Neural cell (in vitro differentiated cells): ENCODE data around the gene CCT3.

Experiments used
- EZH2 ChIP-seq: fragments of 200-600, 300-800 bp; shearing (Covaris generic), sonication (generic); IDR thresholded peaks from 2 replicates; pipeline ENCODE4 v1.6.1; 2014; ENCODE audit warnings: antibody characterized with exemption, low read length, borderline replicate concordance, mild to moderate bottlenecking; ENCODE audit not compliant: insufficient read depth, poor library complexity, severe bottlenecking
- RAD21 ChIP-seq: fragments of 450-650 bp; conservative IDR thresholded peaks from 2 replicates; pipeline ENCODE4 v1.6.1; 2014; ENCODE audit warnings: antibody characterized with exemption, mild to moderate bottlenecking, moderate library complexity
- TAF1 ChIP-seq: IDR thresholded peaks from 2 replicates; pipeline ENCODE4 v1.6.1; 2012; ENCODE audit warnings: low read depth
- TF ChIP-seq, protein P1 (sequence below): IDR thresholded peaks from 2 replicates; pipeline ENCODE4 v1.6.1; 2012; ENCODE audit warnings: borderline replicate concordance
- TF ChIP-seq, protein P2 (sequence below): fragments of 450-650 bp; IDR thresholded peaks from 2 replicates; pipeline ENCODE4 v1.5.1; 2014; ENCODE audit warnings: antibody characterized with exemption, mild to moderate bottlenecking, moderate library complexity; ENCODE audit not compliant: poor library complexity, severe bottlenecking

DNA sequence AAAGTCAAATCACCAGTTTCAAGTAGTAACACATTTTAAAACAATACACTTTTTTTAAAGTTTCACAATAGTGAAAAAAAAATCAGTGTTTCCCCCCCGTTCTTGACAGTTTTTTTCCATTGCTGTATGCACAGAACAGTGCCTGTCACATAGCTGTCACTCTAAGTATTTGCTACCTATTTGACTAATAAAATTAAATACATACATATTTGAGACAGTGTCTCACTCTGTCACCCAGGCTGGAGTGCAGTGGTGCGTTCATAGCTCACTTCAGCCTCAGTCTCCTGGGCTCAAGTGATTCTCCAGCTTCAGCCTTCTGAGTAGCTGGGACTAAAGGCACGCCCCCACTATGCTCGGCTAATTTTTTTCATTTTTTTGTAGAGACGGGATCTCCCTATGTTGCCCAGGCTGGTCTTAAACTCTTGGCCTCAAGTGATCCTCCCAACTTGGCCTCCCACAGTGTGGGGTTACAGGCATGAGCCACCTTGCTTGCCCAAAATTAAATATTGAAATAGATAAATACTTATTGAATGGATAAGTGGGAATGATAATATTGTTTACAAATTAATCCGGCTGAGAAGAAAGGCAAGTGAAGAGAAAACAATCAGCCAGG is 18.3 kb upstream of the CCT3 start:
- TF ChIP-seq TAF1 (no peak), RAD21 (no peak), EZH2 (no peak)
- TF ChIP-seq, protein P1, sequence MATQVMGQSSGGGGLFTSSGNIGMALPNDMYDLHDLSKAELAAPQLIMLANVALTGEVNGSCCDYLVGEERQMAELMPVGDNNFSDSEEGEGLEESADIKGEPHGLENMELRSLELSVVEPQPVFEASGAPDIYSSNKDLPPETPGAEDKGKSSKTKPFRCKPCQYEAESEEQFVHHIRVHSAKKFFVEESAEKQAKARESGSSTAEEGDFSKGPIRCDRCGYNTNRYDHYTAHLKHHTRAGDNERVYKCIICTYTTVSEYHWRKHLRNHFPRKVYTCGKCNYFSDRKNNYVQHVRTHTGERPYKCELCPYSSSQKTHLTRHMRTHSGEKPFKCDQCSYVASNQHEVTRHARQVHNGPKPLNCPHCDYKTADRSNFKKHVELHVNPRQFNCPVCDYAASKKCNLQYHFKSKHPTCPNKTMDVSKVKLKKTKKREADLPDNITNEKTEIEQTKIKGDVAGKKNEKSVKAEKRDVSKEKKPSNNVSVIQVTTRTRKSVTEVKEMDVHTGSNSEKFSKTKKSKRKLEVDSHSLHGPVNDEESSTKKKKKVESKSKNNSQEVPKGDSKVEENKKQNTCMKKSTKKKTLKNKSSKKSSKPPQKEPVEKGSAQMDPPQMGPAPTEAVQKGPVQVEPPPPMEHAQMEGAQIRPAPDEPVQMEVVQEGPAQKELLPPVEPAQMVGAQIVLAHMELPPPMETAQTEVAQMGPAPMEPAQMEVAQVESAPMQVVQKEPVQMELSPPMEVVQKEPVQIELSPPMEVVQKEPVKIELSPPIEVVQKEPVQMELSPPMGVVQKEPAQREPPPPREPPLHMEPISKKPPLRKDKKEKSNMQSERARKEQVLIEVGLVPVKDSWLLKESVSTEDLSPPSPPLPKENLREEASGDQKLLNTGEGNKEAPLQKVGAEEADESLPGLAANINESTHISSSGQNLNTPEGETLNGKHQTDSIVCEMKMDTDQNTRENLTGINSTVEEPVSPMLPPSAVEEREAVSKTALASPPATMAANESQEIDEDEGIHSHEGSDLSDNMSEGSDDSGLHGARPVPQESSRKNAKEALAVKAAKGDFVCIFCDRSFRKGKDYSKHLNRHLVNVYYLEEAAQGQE: no peak
- TF ChIP-seq, protein P2, sequence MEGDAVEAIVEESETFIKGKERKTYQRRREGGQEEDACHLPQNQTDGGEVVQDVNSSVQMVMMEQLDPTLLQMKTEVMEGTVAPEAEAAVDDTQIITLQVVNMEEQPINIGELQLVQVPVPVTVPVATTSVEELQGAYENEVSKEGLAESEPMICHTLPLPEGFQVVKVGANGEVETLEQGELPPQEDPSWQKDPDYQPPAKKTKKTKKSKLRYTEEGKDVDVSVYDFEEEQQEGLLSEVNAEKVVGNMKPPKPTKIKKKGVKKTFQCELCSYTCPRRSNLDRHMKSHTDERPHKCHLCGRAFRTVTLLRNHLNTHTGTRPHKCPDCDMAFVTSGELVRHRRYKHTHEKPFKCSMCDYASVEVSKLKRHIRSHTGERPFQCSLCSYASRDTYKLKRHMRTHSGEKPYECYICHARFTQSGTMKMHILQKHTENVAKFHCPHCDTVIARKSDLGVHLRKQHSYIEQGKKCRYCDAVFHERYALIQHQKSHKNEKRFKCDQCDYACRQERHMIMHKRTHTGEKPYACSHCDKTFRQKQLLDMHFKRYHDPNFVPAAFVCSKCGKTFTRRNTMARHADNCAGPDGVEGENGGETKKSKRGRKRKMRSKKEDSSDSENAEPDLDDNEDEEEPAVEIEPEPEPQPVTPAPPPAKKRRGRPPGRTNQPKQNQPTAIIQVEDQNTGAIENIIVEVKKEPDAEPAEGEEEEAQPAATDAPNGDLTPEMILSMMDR: no peak
